ENCODE measurements around the gene HACD3. TPM values are rescaled to one million over a fixed set of nuclear protein-coding genes. Genes with fewer than 3 reads are reported as not detected.

HACD3 gene
- total and polyA plus RNA-seq, 12 donors = 3.7 to 13.4 (median 8.2) TPM

GRCh38 chr15:65569728-65570127, 39.5 kb downstream of the HACD3 start:
- Histone ChIP-seq H3K27me3 (no peaks in the 10 kb centered on the region), H3K9me3 (peaks cover 0 to 5% (median 0%) of the 10 kb centered on the region in 11 donors), H3K27ac (no peak overlapping the region), H3K36me3 (peaks cover 0 to 97% (median 32%) of the 10 kb centered on the region in 9 donors), H3K4me3 (no peak overlapping the region), H3K4me1 (no peaks in the 10 kb centered on the region)
- no peak for TF ChIP-seq CTCF (IDR thresholded peaks at IDR 0.05)
- ATAC-seq (no peak), DNase-seq (no peak)
- 87 to 89% methylated on average over 3 of the region's 3 CpGs for WGBS, 2 donors
- intact Hi-C loops (cut with DNase I) = no loop called here

- no peak for ATAC-seq
- intact Hi-C loops (cut with DNase I) = no loop called here
- 90 to 95% methylated on average over 2 of the region's 2 CpGs for WGBS, 2 donors
- Histone ChIP-seq H3K36me3 (peaks cover 0 to 95% (median 27%) of the 10 kb centered on the region in 9 donors), H3K4me3 (no peak overlapping the region), H3K27me3 (no peaks in the 10 kb centered on the region), H3K27ac (no peak overlapping the region), H3K9me3 (peaks cover 0 to 3% (median 0%) of the 10 kb centered on the region in 11 donors), H3K4me1 (peaks cover 0 to 12% (median 6%) of the 10 kb centered on the region in 9 donors)
- no peak for DNase-seq
- TF ChIP-seq CTCF (IDR thresholded peaks at IDR 0.05) = no peak
Observed at GRCh38 chr15:65571971-65572370, 41.7 kb downstream of the HACD3 start.

- no peak for DNase-seq
- H3K4me3 ChIP-seq = no peak overlapping the region
- no peaks in the 10 kb centered on the region for H3K9me3 ChIP-seq
- no peak for TF ChIP-seq CTCF (IDR thresholded peaks at IDR 0.05)
- H3K4me1 ChIP-seq = peaks cover 0 to 13% (median 7%) of the 10 kb centered on the region in 9 donors
- H3K36me3 ChIP-seq = peaks cover 0 to 99% (median 32%) of the 10 kb centered on the region in 9 donors
- peak in 1 of 8 donors; percentile 18 for ATAC-seq
- H3K27me3 ChIP-seq = no peaks in the 10 kb centered on the region
- WGBS, 2 donors = 96 to 100% methylated on average over 1 of the region's 1 CpG
- H3K27ac ChIP-seq = peak overlapping the region in 1 of 10 donors; percentile 48
- intact Hi-C loops (cut with DNase I) = no loop called here
Observed at GRCh38 chr15:65576664-65577063, 46.4 kb downstream of the HACD3 start.

- peaks cover 0 to 99% (median 33%) of the 10 kb centered on the region in 9 donors for H3K36me3 ChIP-seq
- TF ChIP-seq CTCF (IDR thresholded peaks at IDR 0.05) = no peak
- no peak overlapping the region for H3K4me3 ChIP-seq
- no peaks in the 10 kb centered on the region for H3K27me3 ChIP-seq
- WGBS, 2 donors = 83 to 87% methylated on average over 6 of the region's 6 CpGs
- peaks cover 0 to 13% (median 7%) of the 10 kb centered on the region in 9 donors for H3K4me1 ChIP-seq
- H3K27ac ChIP-seq = no peak overlapping the region
- DNase-seq = no peak
- peak in 1 of 8 donors; percentile 47 for ATAC-seq
- no peaks in the 10 kb centered on the region for H3K9me3 ChIP-seq
- intact Hi-C loops (cut with DNase I) = no loop called here
Observed at GRCh38 chr15:65577129-65577996, 47.1 kb downstream of the HACD3 start.
